ENCODE results near the gene PNRC1.

DNA sequence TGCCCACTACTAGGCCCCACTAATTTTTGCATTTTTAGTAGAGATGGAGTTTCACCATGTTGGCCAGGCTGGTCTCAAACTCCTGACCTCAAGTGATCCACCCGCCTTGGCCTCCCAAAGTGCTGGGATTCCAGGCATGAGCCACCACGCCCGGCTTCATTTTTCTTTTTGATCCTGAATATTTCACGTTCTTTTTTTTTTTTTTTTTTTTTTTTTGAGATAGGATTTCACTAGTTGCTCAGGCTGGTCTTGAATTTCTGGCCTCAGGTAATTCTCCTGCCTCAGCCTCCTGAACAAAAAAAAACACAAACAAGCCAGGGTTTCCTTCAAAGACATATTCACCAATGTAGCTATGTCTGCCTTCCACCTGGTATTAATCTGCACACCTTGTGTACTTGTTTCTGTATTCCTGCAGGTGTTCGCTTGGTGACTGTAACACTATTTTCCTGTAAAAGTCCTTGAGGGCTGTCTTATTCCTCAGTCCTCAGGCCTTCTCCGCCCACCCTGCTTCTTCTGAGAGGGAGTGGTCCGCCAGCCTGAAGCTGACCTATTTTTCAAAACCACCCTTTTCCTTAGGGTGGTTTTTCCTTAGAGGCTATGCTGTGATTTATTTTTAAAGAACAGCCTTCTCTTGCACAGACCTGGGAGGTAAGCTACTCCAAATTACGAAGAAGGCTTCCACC lies 36.1 kb upstream of the PNRC1 start:
- TF ChIP-seq POLR2A (IDR thresholded peaks at IDR 0.05; ENCODE audit: low read length) (no peak), CEBPB (IDR thresholded peaks at IDR 0.05) (no peak), RFX5 (IDR thresholded peaks at IDR 0.05) (no peak), RAD21 (conservative IDR thresholded peaks at IDR 0.05 in 1 of 2, IDR thresholded peaks at IDR 0.05 in 1 of 2) (no peak), CHD2 (IDR thresholded peaks at IDR 0.05; ENCODE audit: low read length, partially characterized antibody) (no peak)
- TF ChIP-seq, protein P1, sequence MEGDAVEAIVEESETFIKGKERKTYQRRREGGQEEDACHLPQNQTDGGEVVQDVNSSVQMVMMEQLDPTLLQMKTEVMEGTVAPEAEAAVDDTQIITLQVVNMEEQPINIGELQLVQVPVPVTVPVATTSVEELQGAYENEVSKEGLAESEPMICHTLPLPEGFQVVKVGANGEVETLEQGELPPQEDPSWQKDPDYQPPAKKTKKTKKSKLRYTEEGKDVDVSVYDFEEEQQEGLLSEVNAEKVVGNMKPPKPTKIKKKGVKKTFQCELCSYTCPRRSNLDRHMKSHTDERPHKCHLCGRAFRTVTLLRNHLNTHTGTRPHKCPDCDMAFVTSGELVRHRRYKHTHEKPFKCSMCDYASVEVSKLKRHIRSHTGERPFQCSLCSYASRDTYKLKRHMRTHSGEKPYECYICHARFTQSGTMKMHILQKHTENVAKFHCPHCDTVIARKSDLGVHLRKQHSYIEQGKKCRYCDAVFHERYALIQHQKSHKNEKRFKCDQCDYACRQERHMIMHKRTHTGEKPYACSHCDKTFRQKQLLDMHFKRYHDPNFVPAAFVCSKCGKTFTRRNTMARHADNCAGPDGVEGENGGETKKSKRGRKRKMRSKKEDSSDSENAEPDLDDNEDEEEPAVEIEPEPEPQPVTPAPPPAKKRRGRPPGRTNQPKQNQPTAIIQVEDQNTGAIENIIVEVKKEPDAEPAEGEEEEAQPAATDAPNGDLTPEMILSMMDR (IDR thresholded peaks at IDR 0.05): no peak
